NCI-H2196 treated with DMSO at 0.1 percent for 48 hours (cell line): ENCODE measurements around the gene IGFBP2.

Experiments
- DNase-seq: peaks from one replicate; lab custom pipeline; 2025; ENCODE audit not compliant: unreplicated experiment; lab: John Stamatoyannopoulos, UW

Gene IGFBP2

GRCh38 chr2:216636551-216637450 is 3.6 kb downstream of the IGFBP2 start:
- DNase-seq: no peak

- DNase-seq: no peak
Measured at GRCh38 chr2:216637472-216637871, 4.3 kb downstream of the IGFBP2 start.

- DNase-seq: no peak
Measured at GRCh38 chr2:216643986-216644659, 10.9 kb downstream of the IGFBP2 start.

- no peak for DNase-seq
Measured at GRCh38 chr2:216644842-216645635, 11.8 kb downstream of the IGFBP2 start.

- DNase-seq: no peak
Measured at GRCh38 chr2:216645636-216645950, 12.4 kb downstream of the IGFBP2 start.

GRCh38 chr2:216646116-216646515 is 12.9 kb downstream of the IGFBP2 start:
- no peak for DNase-seq

GRCh38 chr2:216648105-216648504 is 14.9 kb downstream of the IGFBP2 start:
- DNase-seq: no peak

- no peak for DNase-seq
Measured at GRCh38 chr2:216649574-216649973, 16.4 kb downstream of the IGFBP2 start.

- no peak for DNase-seq
Measured at GRCh38 chr2:216650626-216651257, 17.5 kb downstream of the IGFBP2 start.

- DNase-seq: no peak
Measured at GRCh38 chr2:216651351-216651881, 18.2 kb downstream of the IGFBP2 start.

GRCh38 chr2:216652566-216652965 is 19.3 kb downstream of the IGFBP2 start:
- DNase-seq: no peak

GRCh38 chr2:216653093-216653799 is 20.0 kb downstream of the IGFBP2 start:
- no peak for DNase-seq

GRCh38 chr2:216653931-216654365 is 20.7 kb downstream of the IGFBP2 start:
- no peak for DNase-seq

- no peak for DNase-seq
Measured at GRCh38 chr2:216654528-216655052, 21.4 kb downstream of the IGFBP2 start.

- DNase-seq: no peak
Measured at GRCh38 chr2:216657086-216657855, 24.1 kb downstream of the IGFBP2 start.

- DNase-seq: no peak
Measured at GRCh38 chr2:216657980-216658379, 24.8 kb downstream of the IGFBP2 start.

GRCh38 chr2:216658757-216659156 is 25.5 kb downstream of the IGFBP2 start:
- no peak for DNase-seq

- DNase-seq: no peak
Measured at GRCh38 chr2:216659276-216659675, 26.1 kb downstream of the IGFBP2 start.

GRCh38 chr2:216660496-216660895 is 27.3 kb downstream of the IGFBP2 start:
- no peak for DNase-seq
